GM06990 (cell line): ENCODE results near the gene MTCH1.

Source experiments
- DNase-seq: peaks from one replicate; pipeline ENCODE4 v3.0.0-alpha.2; 2011; ENCODE audit not compliant: insufficient read length; ENCODE audit errors: extremely low read depth
- H3K27me3 ChIP-seq: replicated peaks from 2 replicates; pipeline ENCODE4 v1.6.0; 2011; ENCODE audit warnings: low read length; ENCODE audit not compliant: control insufficient read depth, insufficient read depth
- H3K36me3 ChIP-seq: 2 replicates; pipeline ENCODE4 v1.5.1; 2011; ENCODE audit warnings: low read length; ENCODE audit not compliant: control insufficient read depth, insufficient read depth
- H3K4me3 ChIP-seq: replicated peaks from 2 replicates; pipeline ENCODE4 v1.5.1; 2011; ENCODE audit warnings: low read depth, mild to moderate bottlenecking, control low read depth, low read length
- CTCF ChIP-seq: IDR thresholded peaks from 2 replicates; pipeline ENCODE4 v1.5.1; 2011; ENCODE audit warnings: low read length, control low read depth, mild to moderate bottlenecking, inconsistent platforms; ENCODE audit not compliant: insufficient read depth, poor library complexity, severe bottlenecking

Gene MTCH1

GRCh38 chr6:36976007-36976264 is 10.1 kb downstream of the MTCH1 start:
- Histone ChIP-seq H3K4me3 (no peak overlapping the region), H3K27me3 (no peaks in the 10 kb centered on the region), H3K36me3 (peaks cover 59% of the 10 kb centered on the region)
- no peak for TF ChIP-seq CTCF
- DNase-seq = no peak

DNA sequence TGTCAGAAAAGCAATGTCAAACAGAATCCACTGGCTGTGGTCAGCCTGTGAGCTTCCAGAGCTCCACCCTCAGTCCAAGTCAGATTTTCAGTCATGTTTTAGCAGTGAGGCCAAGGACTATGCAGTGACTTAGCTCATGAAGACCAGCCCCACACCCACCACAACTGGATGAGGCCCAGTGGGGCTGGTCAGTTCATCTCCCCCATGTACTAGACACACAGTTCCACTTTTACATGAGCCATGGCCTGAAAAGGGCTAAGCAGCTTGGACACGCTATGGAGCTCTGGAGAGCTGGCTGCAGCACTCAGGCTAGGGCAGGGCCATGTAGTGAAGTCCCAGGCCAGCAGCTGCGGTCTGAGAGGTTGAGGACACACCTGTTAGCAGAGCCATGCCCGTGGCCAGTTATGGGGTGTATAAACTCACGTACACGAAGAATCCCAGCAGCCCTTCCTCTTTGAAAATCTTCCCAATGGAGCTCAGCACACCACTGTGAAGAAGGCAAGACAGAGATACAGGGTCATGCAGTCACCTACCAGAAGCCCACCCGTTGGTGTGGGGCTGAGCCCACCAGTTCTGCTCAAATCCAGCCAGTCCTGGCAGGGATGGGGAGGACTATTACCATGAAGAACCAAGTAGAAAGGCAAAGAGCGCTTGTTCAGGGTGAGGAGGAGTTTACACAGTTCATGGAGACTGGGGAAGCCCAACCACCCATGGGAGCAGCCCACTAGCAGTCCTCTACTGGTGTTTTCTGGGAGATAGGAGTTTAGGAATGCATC is 10.6 kb downstream of the MTCH1 start:
- Histone ChIP-seq H3K36me3 (peaks cover 62% of the 10 kb centered on the region), H3K4me3 (no peak overlapping the region), H3K27me3 (no peaks in the 10 kb centered on the region)
- no peak for TF ChIP-seq CTCF
- no peak for DNase-seq

GRCh38 chr6:36973647-36974046 is 12.3 kb downstream of the MTCH1 start:
- DNase-seq = no peak
- no peak for TF ChIP-seq CTCF
- Histone ChIP-seq H3K36me3 (peaks cover 72% of the 10 kb centered on the region), H3K27me3 (no peaks in the 10 kb centered on the region), H3K4me3 (no peak overlapping the region)

GRCh38 chr6:36973190-36973589 is 12.8 kb downstream of the MTCH1 start:
- H3K36me3 ChIP-seq = peaks cover 71% of the 10 kb centered on the region
- no peak for TF ChIP-seq CTCF
- no peak for DNase-seq
- no peak overlapping the region for H3K4me3 ChIP-seq
- H3K27me3 ChIP-seq = no peaks in the 10 kb centered on the region

DNA sequence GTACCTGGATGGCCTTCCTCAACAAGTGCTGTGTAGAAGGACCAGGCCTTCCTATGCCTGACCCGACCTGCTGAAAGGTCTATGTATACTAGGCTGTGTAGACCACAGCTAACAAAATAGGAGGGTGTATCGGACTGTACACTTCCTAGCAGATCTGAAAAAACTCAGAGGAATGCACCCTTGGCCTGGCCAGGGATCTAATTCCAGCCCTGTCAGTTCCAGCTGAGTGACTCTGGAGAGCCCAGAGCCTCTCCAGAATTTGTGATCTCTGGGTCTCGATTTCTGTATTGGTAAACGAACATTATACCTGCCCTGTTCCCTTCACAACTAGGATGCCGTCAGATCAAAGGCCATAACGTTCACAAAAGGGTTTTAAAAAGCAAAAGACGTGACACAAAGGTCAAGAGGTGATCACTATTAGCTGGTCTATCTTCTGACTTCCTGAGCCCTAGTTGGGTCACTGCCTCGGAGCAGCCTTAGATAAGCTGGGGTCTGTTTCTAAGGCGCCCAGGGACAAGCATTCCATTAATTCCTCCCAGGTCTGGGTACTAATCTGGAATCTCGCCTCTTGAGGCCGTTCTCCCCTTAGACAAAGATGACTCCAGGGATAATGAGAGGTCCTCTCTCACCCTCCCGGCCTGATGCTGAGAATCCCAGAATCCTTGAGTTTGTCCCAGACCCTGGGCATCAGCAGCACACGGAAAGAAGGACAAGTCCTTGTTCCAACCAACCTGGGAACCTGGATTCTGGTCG is 13.9 kb downstream of the MTCH1 start:
- DNase-seq = no peak
- no peak for TF ChIP-seq CTCF
- no peaks in the 10 kb centered on the region for H3K27me3 ChIP-seq
- H3K4me3 ChIP-seq = no peak overlapping the region
- peaks cover 66% of the 10 kb centered on the region for H3K36me3 ChIP-seq
